ENCODE data around the gene DNAJC7. TPM values are rescaled to one million over a fixed set of nuclear protein-coding genes. Genes with fewer than 3 reads are reported as not detected.

The DNAJC7 gene
- total RNA-seq, 1 donor from 2014 or later, result 47.7 TPM

- FAIRE-seq, result no peak
- DNase-seq (ENCODE audit: low read depth), result peak; percentile 97
- Histone ChIP-seq H3K4me3 (ENCODE audit: low read depth, low read length) (peak within 1 kb of the TSS; percentile 48), H3K36me3 (ENCODE audit: control insufficient read depth, insufficient read depth, low read length) (no peaks in the 10 kb centered on the region), H3K27me3 (ENCODE audit: control insufficient read depth, insufficient read depth, low read length) (no peaks in the 10 kb centered on the region)
- peak; percentile 63 for TF ChIP-seq CTCF (IDR thresholded peaks at IDR 0.05; ENCODE audit: insufficient read depth, low read length, severe bottlenecking)
Observed at GRCh38 chr17:41930009-41930832, 87.0 kb downstream of the DNAJC7 start, which contains the start of gene ODAD4. Gene ODAD4, plus strand, starts transcription at chr17:41930617. Its CDS starts 107 bp downstream, at chr17:41930724.

GRCh38 chr17:41928693-41929251, 88.5 kb downstream of the DNAJC7 start:
- DNase-seq (ENCODE audit: low read depth) (no peak), FAIRE-seq (no peak)
- H3K27me3 ChIP-seq (ENCODE audit: control insufficient read depth, insufficient read depth, low read length), result no peaks in the 10 kb centered on the region
- TF ChIP-seq CTCF (IDR thresholded peaks at IDR 0.05; ENCODE audit: insufficient read depth, low read length, severe bottlenecking), result no peak
- no peak overlapping the region for H3K4me3 ChIP-seq (ENCODE audit: low read depth, low read length)
- H3K36me3 ChIP-seq (ENCODE audit: control insufficient read depth, insufficient read depth, low read length), result no peaks in the 10 kb centered on the region

Other genes starting within 250 kb of the DNAJC7 start
- 227 and 407 TPM in 2 replicates for gene JUP, start 230.7 kb downstream of the DNAJC7 start, total RNA-seq
- gene P3H4, start 205.5 kb downstream of the DNAJC7 start, total RNA-seq, result 32.1 and 47.1 TPM in 2 replicates
- gene FKBP10, start 204.4 kb downstream of the DNAJC7 start, total RNA-seq, result 64.1 and 81.6 TPM in 2 replicates
- gene NT5C3B, start 181.2 kb downstream of the DNAJC7 start, total RNA-seq, result 81.2 and 124 TPM in 2 replicates
- under 0.01 and 0.13 TPM in 2 replicates for gene KLHL10, start 179.6 kb downstream of the DNAJC7 start, total RNA-seq
- 31.0 and 33.2 TPM in 2 replicates for gene KLHL11, start 152.0 kb downstream of the DNAJC7 start, total RNA-seq
- gene ACLY, start 98.5 kb downstream of the DNAJC7 start, total RNA-seq, result 78.5 and 121 TPM in 2 replicates
- gene ODAD4, start 86.8 kb downstream of the DNAJC7 start, total RNA-seq, result 0.13 and 0.26 TPM in 2 replicates
- gene CNP, start 50.6 kb downstream of the DNAJC7 start, total RNA-seq, result 16.3 and 32.4 TPM in 2 replicates
- 13.7 and 31.1 TPM in 2 replicates for gene NKIRAS2, start 2.7 kb upstream of the DNAJC7 start, total RNA-seq
- 0.26 and 0.64 TPM in 2 replicates for gene C17orf113, start 33.2 kb upstream of the DNAJC7 start, total RNA-seq
- gene ZNF385C, start 81.0 kb upstream of the DNAJC7 start, total RNA-seq, result under 0.01 and 0.26 TPM in 2 replicates
- 4.4 and 5.0 TPM in 2 replicates for gene DHX58, start 95.3 kb upstream of the DNAJC7 start, total RNA-seq
- gene KAT2A, start 103.9 kb upstream of the DNAJC7 start, total RNA-seq, result 5.6 and 10.3 TPM in 2 replicates
- not detected in 2 replicates for gene HSPB9, start 105.4 kb upstream of the DNAJC7 start, total RNA-seq
- gene RAB5C, start 137.6 kb upstream of the DNAJC7 start, total RNA-seq, result 52.1 and 63.9 TPM in 2 replicates
- not detected in 2 replicates for gene KCNH4, start 163.7 kb upstream of the DNAJC7 start, total RNA-seq
- gene HCRT, start 168.0 kb upstream of the DNAJC7 start, total RNA-seq, result not detected in 2 replicates
- gene GHDC, start 177.1 kb upstream of the DNAJC7 start, total RNA-seq, result 5.9 and 6.8 TPM in 2 replicates

Measured in bronchial epithelial cell (primary cell).